RPMI7951 (cell line): ENCODE measurements around the gene ADAMTS16. TPM values are rescaled to one million over a fixed set of nuclear protein-coding genes. Genes with fewer than 3 reads are reported as not detected.

ENCODE experiments used
- DNase-seq: peaks from one replicate; pipeline ENCODE4 v3.0.0-alpha.2; 2012; ENCODE audit warnings: low read depth
- total RNA-seq: library from RNA; depleted of rRNA; stranded (reverse); fragments of >200 nt; shearing (Covaris generic); gene quantifications from 2 replicates; pipeline ENCODE4 v1.2.3, GENCODE V29; 2014

Gene ADAMTS16
- total RNA-seq, 1 experiment from 2014 or later: 3.4 TPM

DNA sequence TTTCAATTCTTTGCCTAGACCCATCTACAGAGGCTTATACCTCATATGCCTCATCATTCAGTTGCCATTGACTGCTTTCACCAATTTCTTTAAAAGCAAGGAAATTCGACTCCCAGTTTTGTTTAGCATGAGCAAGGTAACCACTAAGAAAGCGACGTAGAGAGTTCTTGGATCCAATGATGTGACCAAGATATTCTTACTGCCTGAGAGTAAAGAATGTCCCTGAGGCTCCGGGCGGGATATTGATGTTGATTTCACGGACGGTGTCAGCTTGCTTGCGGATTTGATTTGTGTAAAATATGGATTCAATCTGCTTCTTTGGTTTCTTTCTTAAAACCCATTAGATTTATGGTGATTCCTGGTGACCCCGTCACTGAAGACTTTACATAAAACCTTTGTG lies 147.3 kb downstream of the ADAMTS16 start:
- no peak for DNase-seq

DNA sequence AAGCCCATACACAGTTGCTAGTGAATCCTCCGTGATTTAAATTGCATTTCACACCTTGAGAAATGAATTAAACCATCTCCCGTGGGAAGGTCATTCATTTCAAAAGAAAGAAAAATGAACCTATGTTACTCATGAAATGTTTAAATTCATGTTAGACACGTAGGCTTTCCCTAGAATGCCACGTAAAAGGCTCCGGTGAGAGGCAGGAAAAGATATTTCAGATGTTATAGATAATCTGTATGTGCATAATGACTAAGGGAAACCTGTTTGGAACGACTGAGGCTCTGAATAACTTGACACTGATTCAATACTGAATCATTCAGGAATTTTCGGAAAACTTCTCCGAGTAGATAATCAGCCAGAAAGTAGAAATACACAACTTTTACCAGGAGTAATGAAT lies 148.1 kb downstream of the ADAMTS16 start:
- DNase-seq: peak; percentile 41

DNA sequence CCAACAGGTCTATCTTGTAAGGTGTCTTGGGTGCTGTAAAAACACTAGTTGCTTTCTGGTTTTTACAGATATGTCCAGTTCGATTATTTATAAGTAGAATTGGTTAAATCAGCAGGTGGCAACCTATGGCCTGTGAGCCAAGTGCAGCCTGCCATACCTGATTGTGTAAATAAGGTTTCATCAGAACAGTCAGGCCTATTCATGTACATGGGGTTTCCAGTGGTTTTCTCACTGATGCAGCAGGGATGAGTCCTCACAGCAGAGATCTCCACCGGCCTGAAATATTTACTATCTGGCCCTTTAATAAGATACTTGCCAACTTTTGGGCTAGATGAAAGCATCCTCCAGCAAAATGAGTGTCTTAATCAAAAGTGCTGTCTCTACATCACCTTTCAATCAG lies 149.4 kb downstream of the ADAMTS16 start:
- no peak for DNase-seq

DNA sequence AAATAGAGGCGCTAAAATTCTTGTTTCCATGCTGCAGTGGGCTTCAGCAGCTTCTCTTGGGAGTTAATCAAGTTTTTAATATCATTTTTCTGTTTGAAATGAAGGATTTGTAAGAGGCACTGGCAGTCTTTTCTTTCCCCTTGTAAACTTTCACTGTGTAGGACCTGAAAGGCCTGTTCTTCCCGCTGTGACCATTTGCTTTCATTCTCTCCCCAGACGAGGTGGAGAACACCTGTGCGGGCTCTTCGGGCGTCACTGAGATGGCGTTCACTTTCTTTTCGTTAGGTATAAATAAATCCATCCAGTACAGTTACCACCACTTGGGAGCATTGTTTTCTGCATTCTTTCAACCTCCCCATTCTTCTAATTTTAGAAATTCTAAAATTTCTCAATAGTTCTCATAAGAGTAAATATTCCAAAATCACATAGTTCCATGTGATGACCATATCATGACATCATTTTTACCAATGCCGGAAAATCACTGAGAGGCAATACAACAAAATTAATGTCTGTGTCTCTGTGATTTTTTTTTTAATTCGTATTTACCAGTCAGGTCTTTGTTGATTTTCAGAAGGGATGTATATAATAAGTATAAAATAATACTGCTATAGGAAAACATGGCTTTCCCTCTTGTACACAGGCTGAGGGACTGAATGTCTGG lies 150.7 kb downstream of the ADAMTS16 start:
- DNase-seq: no peak

DNA sequence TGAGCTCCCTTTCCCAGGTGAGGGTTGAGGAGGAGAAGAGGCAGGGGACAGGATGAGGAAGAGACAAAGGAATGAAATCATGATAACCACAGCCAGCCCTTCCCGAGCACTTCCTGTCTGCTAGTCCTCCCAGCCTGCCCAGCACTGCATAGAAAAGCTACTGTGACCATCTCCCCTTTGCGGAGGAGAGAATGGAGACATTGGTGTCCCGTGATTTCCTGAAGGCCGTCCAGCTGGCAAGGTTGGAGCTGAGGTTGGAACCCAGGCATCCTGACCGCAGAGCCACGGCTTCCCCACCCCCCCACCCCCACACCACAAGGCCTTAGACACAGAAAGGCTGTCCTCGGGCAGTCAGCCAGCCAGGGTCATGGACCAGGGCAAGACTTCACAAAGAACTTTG lies 151.2 kb downstream of the ADAMTS16 start:
- DNase-seq: peak; percentile 84

DNA sequence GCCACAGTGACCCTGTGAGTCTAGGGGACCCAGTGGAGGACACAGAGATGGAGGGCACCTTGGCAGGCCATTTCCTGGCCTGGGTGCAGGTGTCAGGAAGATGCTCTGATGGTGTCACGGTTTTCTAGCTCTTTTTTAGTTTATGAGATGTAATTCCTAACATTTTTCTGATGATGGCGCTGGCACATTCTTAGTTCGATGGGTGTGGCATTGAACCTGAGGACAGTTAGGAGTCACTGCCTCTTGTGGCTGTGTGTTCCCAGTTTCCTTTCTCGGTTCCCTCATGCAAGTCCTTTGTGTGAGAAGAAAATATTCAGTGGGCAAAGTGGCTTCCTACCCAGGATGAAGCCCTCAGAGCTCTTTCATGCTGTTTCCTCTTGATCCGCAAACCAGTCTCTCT lies 152.9 kb downstream of the ADAMTS16 start:
- DNase-seq: no peak

DNA sequence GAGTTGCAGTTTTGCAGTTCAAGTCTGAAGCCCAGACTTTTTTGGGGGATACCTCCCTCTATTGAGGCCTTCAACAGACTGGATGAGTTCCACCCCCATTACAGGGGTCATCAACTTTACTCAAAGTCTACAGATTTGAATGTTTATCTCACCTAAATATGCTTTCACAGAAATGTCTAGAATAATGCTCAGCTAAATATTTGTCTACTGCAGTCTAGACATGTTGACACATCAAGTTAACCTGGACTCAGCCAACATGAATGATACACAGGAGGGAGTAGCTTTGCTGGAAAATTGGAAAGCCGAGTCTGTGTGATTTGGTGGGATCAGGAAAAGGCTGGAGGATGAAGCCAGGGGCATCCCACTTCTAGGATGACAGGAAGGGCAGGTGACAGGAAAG lies 154.3 kb downstream of the ADAMTS16 start:
- DNase-seq: no peak

DNA sequence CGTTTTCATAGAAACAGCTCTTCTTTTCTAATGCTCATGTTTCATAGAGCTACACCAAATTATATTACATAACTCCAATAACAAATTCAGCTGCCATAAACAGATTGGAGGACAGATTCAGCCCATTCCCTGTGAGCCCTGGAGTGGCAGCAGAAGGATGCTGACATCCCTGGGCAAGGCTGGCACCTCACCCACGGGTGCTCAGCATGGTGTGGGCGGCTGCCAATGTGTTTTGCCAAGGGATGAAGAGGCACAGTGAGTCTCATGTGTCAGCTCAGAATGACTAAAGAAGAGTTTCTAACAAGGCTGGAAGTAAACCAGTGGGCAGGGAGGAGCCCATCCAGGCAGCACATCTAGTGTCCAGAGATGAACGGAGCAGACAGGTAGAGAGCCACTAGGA lies 155.2 kb downstream of the ADAMTS16 start:
- no peak for DNase-seq

DNA sequence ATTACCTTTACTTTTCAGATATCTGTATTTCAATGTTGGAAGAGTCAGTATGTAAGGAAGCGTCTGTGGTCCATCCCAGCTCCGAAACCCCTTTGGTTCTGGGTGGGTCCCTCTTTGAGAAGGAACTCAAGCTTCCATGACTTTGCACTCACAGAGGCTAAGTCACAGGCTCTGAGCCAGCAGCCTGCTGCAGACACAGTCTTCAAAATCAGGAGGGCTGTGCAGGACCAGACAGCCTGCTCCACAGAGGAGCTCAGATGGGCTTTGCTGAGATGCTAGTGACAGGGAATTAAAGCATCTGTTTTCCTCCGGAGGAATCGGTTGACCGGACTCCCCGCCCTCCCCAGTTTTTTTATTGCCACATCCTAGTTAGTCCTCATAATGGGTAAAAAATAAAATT lies 155.9 kb downstream of the ADAMTS16 start:
- no peak for DNase-seq

DNA sequence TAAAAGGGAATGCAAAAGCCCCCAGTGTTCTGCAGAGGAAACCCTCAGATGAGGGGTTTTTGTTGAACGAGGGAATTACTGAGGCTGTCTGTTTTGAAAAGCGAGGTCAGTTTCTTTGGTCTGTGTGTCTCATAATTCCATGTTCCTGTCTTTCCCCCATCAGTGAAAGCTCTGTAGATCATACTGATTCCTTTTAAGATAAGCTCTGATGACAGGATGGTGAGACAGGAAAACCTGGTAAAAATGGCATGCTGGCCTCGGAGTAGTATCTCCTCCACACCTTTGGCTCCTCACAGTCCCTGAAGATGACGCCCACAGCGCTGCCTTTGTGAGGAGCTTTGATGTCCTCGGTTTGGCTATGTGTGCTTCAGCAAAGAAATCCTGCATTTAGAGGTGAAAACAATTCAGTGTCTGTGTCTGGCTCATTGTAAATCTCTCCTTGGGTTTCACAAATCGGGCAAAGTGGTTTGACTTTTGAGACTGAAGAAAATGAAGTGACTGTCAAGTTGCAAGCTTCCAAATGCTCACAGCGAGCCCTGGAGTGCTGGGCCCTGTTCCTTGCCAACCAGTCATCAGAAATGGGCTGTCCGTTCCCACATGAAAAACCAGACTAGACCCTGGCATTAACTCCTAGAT lies 157.4 kb downstream of the ADAMTS16 start:
- no peak for DNase-seq

DNA sequence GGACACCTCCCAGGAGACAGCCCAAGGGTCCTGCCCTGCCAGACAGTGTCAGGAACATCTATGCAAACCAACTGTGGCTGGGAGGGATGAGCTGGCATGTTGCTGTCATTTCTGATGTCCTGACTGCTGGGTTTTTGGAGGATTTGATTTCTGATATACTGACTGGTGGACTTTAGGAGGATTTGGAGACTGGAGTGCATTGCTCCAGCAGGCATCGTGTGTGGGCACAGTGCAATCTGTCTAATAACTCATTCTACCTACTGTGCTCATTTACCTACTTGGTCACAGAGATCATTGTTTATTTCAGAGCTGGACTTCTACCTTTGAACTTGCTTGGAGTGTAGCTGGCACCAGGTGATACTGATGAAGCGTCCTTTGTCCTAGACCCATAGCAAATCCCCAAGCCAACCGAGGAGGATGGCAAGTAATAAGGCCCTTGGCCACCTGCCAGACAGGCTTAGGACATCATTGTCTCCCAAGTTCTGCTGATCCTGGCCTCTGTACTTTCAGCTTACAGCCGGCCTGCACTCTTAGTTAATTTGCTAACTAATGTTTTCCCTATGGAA lies 158.0 kb downstream of the ADAMTS16 start:
- no peak for DNase-seq

DNA sequence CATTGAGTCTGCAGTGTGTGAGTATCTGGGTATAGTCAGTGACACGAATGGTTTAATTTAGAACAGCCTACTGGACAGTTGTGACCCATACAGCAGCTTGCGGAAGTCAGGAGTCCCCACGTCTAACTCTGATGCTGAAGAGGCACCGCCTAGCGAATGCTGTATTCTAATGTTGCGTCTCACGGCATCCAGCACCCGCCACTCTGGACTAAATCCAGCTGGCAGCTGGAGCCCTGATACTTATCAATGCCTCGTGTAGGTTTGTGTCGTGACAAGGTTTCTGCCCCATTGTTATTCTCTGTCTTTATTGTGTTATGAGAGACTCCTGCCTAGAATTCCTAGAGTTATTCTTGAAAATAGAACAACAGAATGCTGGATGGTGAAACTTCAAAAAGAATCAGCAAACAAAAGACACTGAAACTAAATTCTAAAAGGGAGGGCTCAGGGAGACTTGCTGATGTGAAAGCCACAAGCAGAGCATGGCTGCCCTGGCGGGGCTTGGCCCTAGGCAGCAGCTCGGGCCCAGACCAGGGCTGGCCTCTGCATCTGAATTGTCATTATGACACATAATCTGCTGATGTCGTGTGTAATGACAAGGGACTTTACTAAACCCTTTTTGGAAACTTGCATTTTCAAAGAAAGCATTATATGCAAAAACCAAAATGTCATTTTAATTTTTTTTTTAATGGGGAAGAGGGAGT lies 158.9 kb downstream of the ADAMTS16 start:
- no peak for DNase-seq

DNA sequence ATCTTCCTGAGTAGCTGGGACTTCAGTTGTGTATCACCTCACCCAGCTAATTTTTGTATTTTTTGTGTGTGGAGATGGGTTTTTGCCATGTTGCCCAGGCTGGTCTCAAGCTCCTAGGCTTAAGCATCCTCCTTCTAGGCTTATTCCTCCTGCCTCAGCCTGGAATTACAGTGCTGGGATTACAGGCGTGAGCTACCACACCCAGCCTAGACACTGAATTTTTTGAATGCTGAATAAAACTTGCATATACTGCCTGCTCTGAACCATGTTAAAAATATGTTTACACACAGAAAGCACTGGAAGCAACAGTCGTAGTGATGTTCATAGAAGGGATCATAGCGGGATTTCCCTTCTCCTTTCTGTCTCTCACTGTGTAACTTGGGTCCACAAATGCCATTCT lies 161.0 kb downstream of the ADAMTS16 start:
- DNase-seq: no peak

DNA sequence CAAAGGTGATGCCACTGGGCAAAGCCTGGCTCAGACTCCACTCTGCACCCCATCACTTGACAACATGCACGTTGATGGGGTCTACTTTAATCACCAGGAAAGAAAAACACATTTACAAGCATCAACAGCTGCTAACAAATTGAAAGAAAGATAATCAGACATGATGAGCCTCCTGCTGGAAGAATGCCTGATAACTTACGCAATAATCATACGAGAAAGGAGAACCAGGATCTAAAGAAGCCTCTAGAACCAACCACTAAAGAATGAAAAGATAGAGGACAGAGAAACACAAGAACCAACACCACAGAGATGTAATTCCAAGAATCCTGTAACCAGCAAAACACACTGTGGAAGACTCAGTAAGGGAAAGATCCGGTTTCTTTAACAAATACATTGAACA lies 162.1 kb downstream of the ADAMTS16 start:
- peak; percentile 21 for DNase-seq

DNA sequence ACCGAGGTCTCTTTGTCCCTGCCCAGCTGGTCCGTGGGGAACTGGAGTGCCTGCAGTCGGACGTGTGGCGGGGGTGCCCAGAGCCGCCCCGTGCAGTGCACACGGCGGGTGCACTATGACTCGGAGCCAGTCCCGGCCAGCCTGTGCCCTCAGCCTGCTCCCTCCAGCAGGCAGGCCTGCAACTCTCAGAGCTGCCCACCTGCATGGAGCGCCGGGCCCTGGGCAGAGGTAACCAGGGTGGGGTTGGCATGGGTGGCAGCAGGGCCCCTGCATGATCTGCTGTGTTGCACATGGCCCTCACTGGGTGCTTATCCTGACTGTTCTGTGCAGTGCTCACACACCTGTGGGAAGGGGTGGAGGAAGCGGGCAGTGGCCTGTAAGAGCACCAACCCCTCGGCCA lies 163.1 kb downstream of the ADAMTS16 start:
- no peak for DNase-seq

DNA sequence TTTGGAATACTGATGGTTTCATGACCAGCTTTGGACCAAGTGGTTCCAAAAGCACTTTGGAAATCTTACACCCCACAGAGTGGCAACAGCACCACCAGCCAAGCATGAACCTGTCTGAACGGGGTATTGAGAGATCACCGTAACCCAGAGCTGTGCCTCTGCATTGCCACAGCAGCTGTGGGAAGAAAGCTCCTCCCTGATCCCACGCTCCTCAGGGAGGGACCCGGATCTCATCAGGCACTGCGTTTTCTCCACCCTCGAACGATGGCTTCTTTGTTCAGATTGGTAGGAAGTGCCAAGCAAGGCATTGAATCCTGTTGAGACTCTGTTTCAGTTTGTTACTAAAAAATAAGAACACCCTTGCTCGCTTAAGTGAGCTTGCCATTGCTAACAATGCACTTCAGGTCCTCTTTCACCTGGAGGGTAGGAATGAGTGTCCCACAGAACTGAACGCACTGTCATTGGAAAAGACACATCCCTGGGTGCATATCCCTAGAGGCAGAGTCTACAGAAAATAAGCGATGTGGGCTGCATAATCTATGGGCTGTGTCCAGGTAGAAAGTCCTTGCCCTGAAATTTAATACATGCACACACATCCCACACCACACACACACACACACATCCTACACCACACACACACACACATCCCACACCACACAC lies 164.4 kb downstream of the ADAMTS16 start:
- DNase-seq: no peak

DNA sequence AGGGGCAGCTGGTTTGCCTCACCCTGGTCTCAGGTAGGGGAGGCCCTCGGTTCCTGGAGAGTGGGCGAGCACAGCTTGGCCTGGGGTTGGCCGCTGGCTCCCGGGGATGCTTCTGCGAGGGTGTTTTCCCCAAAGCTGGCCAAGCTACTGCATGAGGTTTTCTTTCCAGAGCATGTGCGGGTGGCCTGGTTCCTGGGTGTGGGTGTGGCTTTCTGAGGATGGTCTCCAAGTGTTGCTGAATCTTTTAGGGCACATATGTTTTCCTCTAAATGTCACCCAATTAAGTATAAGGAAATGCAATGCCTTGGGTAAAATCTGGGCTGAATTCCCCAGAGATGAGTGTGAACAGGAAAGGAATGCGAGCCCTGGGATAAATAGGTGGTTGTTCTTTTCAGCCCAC lies 166.6 kb downstream of the ADAMTS16 start:
- DNase-seq: peak; percentile 89

DNA sequence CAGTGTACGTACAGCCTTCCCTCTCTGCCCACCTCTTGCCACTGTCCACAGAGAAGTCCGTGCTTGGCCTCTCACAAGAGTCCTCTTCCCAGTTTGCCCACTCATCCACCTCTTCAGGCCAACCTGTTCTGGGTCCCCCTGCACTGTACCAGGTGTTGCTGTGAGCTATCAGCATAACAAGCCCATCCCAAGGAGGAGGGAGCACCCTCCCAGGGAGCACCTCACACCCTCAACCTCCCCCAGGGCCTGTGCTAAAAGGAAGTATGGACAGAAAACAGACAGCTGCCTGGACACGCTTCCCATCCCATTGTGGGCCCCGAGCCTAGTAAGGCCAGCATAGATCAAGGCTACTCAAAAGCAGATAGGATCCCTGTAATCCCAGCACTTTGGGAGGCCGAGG lies 168.2 kb downstream of the ADAMTS16 start:
- DNase-seq: no peak

DNA sequence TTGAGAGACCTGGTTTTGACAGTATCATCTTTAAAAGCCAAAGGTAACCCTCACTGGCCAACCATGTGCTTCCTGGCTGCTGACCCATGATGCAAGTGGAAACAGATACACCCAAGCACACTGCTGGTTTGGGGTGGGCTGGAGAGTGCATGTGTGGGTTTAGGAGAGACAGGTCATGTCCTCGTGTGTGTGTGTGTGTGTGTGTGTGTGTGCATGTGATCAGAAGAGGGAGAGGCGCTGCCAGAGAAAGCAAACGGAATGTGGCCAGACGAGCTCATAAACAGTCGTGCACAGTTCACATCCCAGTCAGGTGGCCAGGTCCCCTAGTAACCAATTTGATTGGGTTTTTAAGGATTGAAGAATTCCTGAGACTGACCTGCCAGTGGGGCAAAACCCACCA lies 169.5 kb downstream of the ADAMTS16 start:
- DNase-seq: no peak

DNA sequence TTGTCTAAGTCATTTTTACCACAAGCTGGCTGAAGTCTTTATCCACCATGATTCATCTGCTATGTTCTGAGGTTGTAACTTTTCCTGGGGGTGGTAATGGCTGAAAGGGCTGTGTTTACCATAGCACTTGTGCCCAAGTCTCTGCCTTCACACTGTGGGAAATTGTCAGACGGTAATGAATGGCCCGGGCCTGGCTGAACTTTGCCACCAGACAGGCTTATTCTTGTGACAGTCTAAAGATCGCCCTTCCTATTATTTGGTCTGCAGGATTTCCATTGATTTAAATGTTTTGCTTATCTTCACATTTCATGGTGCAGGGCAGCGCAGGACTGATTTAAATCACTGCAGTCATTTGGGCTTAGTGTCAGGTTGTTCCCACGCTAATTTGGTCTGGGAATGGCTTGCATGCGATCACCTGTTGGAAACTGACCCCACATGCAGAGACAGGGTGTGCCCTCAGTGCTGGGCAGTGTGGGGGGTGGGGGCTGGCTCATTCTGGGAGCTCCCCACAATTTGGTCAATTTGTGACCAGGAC lies 173.0 kb downstream of the ADAMTS16 start:
- peak; percentile 70 for DNase-seq

DNA sequence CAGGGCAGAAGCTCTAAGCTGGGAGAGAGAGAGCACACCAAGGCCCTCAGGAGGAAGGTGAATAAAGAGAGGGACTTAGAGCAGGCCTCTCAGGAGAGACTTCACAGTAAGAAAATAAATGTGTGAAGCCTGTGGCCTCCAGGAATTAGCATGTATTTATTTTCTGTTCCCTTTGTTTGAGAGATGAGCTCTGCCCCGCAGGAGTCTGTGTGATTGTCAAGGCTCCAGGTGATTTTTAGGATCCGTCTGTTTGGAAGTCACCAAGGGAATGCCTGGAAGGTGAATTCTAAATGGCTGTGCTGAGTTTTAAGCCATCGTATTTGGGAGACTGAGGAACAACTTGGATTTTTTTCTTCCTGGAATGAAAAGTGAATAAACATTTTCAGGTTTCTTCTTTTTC lies 174.0 kb downstream of the ADAMTS16 start:
- no peak for DNase-seq

DNA sequence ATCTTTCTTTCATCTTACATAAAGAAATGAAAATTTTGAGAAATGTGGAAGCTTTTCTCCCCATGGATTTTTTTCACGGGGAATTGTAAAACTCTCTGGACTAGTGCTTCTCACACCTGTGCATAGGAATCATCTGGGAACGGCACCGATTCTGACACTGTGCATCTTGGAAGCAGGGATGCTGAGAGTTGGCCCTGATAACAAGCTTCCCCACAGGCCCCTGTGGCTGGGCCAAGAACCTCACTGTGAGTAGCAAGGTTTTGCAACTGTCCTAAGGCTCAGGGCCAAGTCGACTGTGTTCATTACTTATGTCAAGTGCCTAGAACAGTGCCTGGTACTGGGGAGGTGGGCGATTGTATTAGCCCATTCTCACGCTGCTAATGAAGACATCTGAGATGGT lies 174.5 kb downstream of the ADAMTS16 start:
- no peak for DNase-seq
